Measurements from ENCODE around the gene UCHL1. TPM values are rescaled to one million over a fixed set of nuclear protein-coding genes. Genes with fewer than 3 reads are reported as not detected.

UCHL1 gene
- total RNA-seq, 1 experiment from 2014 or later: 0.54 TPM

DNA sequence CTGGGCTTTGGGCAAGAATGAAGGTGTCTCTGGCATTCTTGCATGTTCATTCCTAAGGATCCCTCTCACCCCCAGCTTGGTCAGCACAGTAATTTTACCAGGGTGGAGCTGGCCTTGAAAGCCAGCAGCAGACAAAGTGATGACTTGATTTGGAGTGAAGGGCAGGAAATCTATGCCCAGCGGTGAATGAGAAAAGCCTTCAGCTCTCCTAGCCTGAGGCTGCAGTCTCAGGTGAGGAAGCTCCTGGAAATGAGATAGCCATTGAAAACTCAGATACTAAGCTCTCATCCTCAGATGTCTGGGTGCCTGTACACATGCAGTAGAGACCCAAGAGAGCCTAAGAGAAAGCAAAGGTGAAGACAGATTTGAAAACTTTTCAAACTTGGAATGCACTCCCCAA is 10.7 kb upstream of the UCHL1 start:
- CTCF ChIA-PET: no interaction called here
- Histone ChIP-seq H3K9me3 (ENCODE audit: control insufficient read depth in 1 of 2, insufficient read depth in 1 of 2, low read depth in 1 of 2, low read length in 2 of 2) (no peaks in the 10 kb centered on the region), H3K27me3 (ENCODE audit: insufficient read depth, low read length) (no peaks in the 10 kb centered on the region), H3K36me3 (ENCODE audit: control insufficient read depth in 1 of 2, insufficient read depth in 2 of 2, low read length in 2 of 2) (no peaks in the 10 kb centered on the region), H3K79me2 (ENCODE audit: insufficient read depth, low read length) (no peaks in the 10 kb centered on the region), H3K9me2 (ENCODE audit: insufficient read depth) (no peaks in the 10 kb centered on the region), H4K20me1 (ENCODE audit: insufficient read depth) (no peaks in the 10 kb centered on the region), H3K27ac (ENCODE audit: low read depth, low read length) (no peak overlapping the region), H2AFZ (ENCODE audit: low read depth, low read length, poor library complexity, severe bottlenecking) (no peak overlapping the region), H3K4me1 (ENCODE audit: control insufficient read depth in 1 of 2, insufficient read depth in 2 of 2, low read length in 2 of 2) (no peaks in the 10 kb centered on the region), H3K4me3 (replicated peaks in 1 of 2; ENCODE audit: low read depth in 1 of 2, low read length in 2 of 2) (no peak overlapping the region), H3K4me2 (ENCODE audit: low read length) (no peak overlapping the region), H3K9ac (ENCODE audit: low read length) (no peak overlapping the region)
- intact Hi-C loops (cut with micrococcal nuclease): no loop called here
- no TSS peak for BruUV-seq (replicated peaks)
- no peak for TF ChIP-seq SRF (IDR thresholded peaks at IDR 0.05; ENCODE audit: low read depth)
- no peak for ATAC-seq
- POLR2A ChIA-PET: no interaction called here
- RAD21 ChIA-PET (ENCODE audit: low non-redundant PET in 1 of 2, low total read pairs in 2 of 2, uncharacterized antibody in 2 of 2, unreplicated experiment in 2 of 2): no interaction called here
- DNase-seq (ENCODE audit: low read depth, low spot score): no peak

DNA sequence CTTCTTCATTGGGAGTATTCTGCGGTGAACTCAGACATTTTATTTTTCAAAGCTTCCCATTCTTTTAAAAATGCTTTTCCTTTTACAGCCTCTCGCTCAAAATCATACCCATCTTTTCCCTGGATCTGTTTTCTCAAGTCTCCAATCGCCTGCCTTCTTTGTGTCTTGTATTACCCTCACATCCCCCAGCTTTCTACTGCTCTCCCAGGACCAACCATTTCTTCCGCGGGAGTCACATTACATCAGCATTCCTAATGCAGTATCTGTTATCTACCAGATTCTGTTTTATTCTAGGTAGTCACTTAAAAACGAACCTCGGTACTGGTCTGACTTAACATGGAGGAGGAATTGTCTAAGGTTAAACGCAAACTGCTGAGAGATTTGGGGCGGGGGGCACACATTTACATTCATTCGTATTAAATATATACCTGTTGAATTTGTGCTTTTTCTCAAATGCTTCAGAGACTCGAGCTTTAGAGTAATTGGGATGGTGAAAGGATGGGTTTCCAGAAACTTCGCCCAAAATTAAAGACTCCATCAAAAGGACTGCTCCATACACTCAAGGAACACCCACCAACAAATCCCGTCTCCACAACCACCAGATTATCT is 493 bp upstream of the UCHL1 start:
- Histone ChIP-seq H3K27me3 (ENCODE audit: insufficient read depth, low read length) (no peaks in the 10 kb centered on the region), H2AFZ (ENCODE audit: low read depth, low read length, poor library complexity, severe bottlenecking) (no peak overlapping the region), H3K79me2 (ENCODE audit: insufficient read depth, low read length) (no peaks in the 10 kb centered on the region), H3K36me3 (ENCODE audit: control insufficient read depth in 1 of 2, insufficient read depth in 2 of 2, low read length in 2 of 2) (no peaks in the 10 kb centered on the region), H3K9ac (ENCODE audit: low read length) (no peak overlapping the region), H3K4me2 (ENCODE audit: low read length) (no peak overlapping the region), H3K9me2 (ENCODE audit: insufficient read depth) (no peaks in the 10 kb centered on the region), H3K4me1 (ENCODE audit: control insufficient read depth in 1 of 2, insufficient read depth in 2 of 2, low read length in 2 of 2) (peaks cover 0 to 8% of the 10 kb centered on the region in 2 experiments; a peak in 2 of 4 replicates), H3K27ac (ENCODE audit: low read depth, low read length) (no peak overlapping the region), H3K9me3 (ENCODE audit: control insufficient read depth in 1 of 2, insufficient read depth in 1 of 2, low read depth in 1 of 2, low read length in 2 of 2) (no peaks in the 10 kb centered on the region), H3K4me3 (replicated peaks in 1 of 2; ENCODE audit: low read depth in 1 of 2, low read length in 2 of 2) (no peak overlapping the region), H4K20me1 (ENCODE audit: insufficient read depth) (no peaks in the 10 kb centered on the region)
- TF ChIP-seq SIN3A (IDR thresholded peaks at IDR 0.05; ENCODE audit: low read depth) (no peak), YY1 (IDR thresholded peaks at IDR 0.05; ENCODE audit: extremely low read depth, insufficient replicate concordance, low read depth, low read length) (no peak), EZH2phosphoT487 (IDR thresholded peaks at IDR 0.05; ENCODE audit: borderline replicate concordance) (no peak)
- ChIA-PET CTCF (no interaction called here), RAD21 (ENCODE audit: low non-redundant PET in 1 of 2, low total read pairs in 2 of 2, uncharacterized antibody in 2 of 2, unreplicated experiment in 2 of 2) (no interaction called here), POLR2A (no interaction called here)
- ATAC-seq (no peak), DNase-seq (ENCODE audit: low read depth, low spot score) (no peak)
- intact Hi-C loops (cut with micrococcal nuclease): no loop called here
- no TSS peak for BruUV-seq (replicated peaks)
